ENCODE measurements around the gene NCAM2.

DNA sequence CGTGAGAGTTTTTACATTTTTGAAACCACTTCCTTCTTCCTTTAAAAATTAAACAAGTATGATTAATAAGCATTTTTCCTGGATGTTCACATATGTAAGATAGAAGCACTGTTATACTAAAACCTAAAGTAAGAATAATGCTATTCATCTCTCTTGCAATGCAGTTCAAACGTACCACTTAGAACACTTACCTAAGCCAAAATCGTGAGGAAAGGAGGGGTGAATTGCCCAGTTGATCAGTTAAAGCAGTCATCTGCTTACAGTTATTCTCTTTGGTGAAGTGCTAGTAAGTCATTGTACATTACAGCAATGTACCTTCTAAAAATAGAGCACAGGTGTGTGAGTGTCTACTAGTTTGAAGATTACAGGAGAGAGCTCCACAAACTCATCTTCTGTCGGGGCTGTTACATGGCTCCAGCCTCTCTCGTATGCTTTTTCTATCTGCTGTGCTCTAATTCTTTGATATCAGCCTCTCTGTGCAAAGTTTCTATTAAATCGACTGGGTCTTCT is 3.4 kb downstream of the NCAM2 start:
- no peak for TF ChIP-seq CTCF (IDR thresholded peaks at IDR 0.05; ENCODE audit: low read length)
- no peak for TF ChIP-seq EZH2 (IDR thresholded peaks at IDR 0.05; ENCODE audit: borderline replicate concordance, low read length)

Measured in OCI-LY1 (cell line).